BJ (cell line): Measurements from ENCODE around the gene LRBA. TPM values are rescaled to one million over a fixed set of nuclear protein-coding genes. Genes with fewer than 3 reads are reported as not detected.

Experiments used
- CTCF ChIA-PET: fragments of 350-600 bp; formaldehyde crosslinking; extraction: SDS; loops from one replicate; lab custom pipeline; 2021; ENCODE audit warnings: antibody characterized with exemption, inconsistent platforms; lab: Yijun Ruan, JAX
- POLR2A ChIA-PET: fragments of 300-600 bp; sonication (Branson Sonifier 250); formaldehyde crosslinking; extraction: SDS; loops from one replicate; lab custom pipeline; 2021; ENCODE audit warnings: antibody characterized with exemption; lab: Charles Lee
- DNase-seq: peaks from one replicate; pipeline ENCODE4 v3.0.0-alpha.2; 2011; ENCODE audit warnings: low read depth
- H3K27me3 ChIP-seq: 2 replicates; pipeline ENCODE4 v1.6.0; 2011; ENCODE audit warnings: low read length; ENCODE audit not compliant: control insufficient read depth, insufficient read depth
- H3K36me3 ChIP-seq: 2 replicates; pipeline ENCODE4 v1.5.1; 2011; ENCODE audit warnings: low read length; ENCODE audit not compliant: control insufficient read depth, insufficient read depth
- H3K4me3 ChIP-seq: 2 replicates; pipeline ENCODE4 v1.5.1; 2011; ENCODE audit warnings: low read depth, mild to moderate bottlenecking, control low read depth, low read length
- CTCF ChIP-seq: IDR thresholded peaks from 2 replicates; pipeline ENCODE4 v1.5.1; 2011; ENCODE audit warnings: low read depth, mild to moderate bottlenecking, control low read depth, inconsistent platforms, low read length, moderate library complexity; ENCODE audit not compliant: insufficient read depth
- polyA plus RNA-seq: library from polyadenylated mRNA; depleted of rRNA; stranded (reverse); fragments of >200 nt; gene quantifications from 2 replicates; pipeline ENCODE4 v1.2.3, GENCODE V29; 2011; rRNA removed
- small RNA-seq: library from RNA; depleted of rRNA; stranded (forward); fragments of <200 nt; gene quantifications from one replicate; pipeline ENCODE3, GENCODE V24; 2012; ENCODE audit warnings: low replicate concordance, low read depth; ENCODE audit not compliant: insufficient read length

Gene LRBA
- polyA plus RNA-seq, 1 experiment = 8.2 TPM

GRCh38 chr4:150218447-150218846, 796.6 kb downstream of the LRBA start:
- ChIA-PET CTCF (interaction anchor here (1.8 to 3.6 kb wide), 2 partner anchors 24 to 214 kb away, joined by 9 to 14 read pairs; no protein-coding TSS in a partner anchor), POLR2A (no interaction called here)
- Histone ChIP-seq H3K36me3 (peaks cover 9% of the 10 kb centered on the region), H3K27me3 (no peaks in the 10 kb centered on the region), H3K4me3 (no peak overlapping the region)
- DNase-seq = no peak
- no peak for TF ChIP-seq CTCF

DNA sequence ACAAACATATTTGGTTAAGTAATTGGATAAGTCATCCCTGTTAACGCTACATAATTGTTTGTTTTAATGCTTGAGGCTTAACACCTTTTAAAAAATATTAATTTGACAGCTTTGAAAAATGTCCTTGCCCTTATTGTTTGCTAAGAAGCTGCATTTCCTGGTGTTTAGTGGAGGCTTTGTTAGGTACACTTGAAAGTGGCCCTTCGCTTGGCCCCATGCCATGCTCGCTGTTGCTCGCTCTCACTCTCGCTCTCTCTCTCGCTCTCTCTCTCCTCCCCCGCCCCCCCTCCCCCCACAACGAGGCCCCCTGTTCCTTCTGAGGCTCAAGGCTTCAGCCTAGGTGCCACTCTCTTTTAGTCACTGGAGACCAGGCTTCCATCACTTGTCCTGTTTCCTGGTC, 797.3 kb downstream of the LRBA start:
- CTCF ChIA-PET = interaction anchor here (0.8 to 3.6 kb wide), 8 partner anchors 18 to 216 kb away, joined by 3 to 14 read pairs (median 4); no protein-coding TSS in a partner anchor
- DNase-seq = no peak
- Histone ChIP-seq H3K27me3 (no peaks in the 10 kb centered on the region), H3K36me3 (peaks cover 9% of the 10 kb centered on the region), H3K4me3 (no peak overlapping the region)
- TF ChIP-seq CTCF = no peak
- POLR2A ChIA-PET = no interaction called here

- DNase-seq = no peak
- Histone ChIP-seq H3K27me3 (no peaks in the 10 kb centered on the region), H3K36me3 (peaks cover 9% of the 10 kb centered on the region), H3K4me3 (no peak overlapping the region)
- POLR2A ChIA-PET = no interaction called here
- TF ChIP-seq CTCF = peak; percentile 42
- CTCF ChIA-PET = interaction anchor here (0.8 to 3.6 kb wide), 10 partner anchors 17 to 236 kb away, joined by 3 to 14 read pairs (median 4); no protein-coding TSS in a partner anchor
These were observed 797.9 kb downstream of the LRBA start for GRCh38 chr4:150217192-150217591.

- no peak for DNase-seq
- POLR2A ChIA-PET = no interaction called here
- no peaks in the 10 kb centered on the region for H3K27me3 ChIP-seq
- no peak overlapping the region for H3K4me3 ChIP-seq
- H3K36me3 ChIP-seq = peaks cover 9% of the 10 kb centered on the region
- CTCF ChIA-PET = interaction anchor here (0.9 to 1.8 kb wide), 8 partner anchors 17 to 235 kb away, joined by 3 to 9 read pairs (median 4); no protein-coding TSS in a partner anchor
- no peak for TF ChIP-seq CTCF
These were observed 798.4 kb downstream of the LRBA start for GRCh38 chr4:150216726-150217125.

DNA sequence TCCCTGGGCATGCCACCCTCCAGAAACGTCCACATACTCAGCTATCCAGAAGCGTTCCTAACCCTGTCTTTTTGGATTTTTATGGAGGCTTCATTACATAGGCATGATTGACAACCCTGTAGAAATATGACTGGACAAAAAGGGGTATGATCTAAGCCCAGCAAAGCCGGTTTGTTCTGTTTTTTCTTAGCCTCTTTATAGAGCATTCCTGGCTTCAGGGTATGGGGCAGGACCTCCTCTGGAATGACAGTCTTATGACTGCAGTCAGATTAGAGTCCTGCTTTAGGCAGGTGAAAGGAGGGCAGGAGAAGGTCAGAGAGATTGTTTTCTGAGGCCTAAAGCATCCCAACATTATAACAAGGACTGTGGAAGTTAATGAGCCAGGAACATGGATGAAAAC, 799.5 kb downstream of the LRBA start:
- CTCF ChIA-PET = interaction anchor here (0.7 kb wide), 1 partner anchor 205 kb away, joined by 3 read pairs; no protein-coding TSS in a partner anchor
- DNase-seq = no peak
- no peak for TF ChIP-seq CTCF

More for the DNA sequence above, 799.5 kb downstream of the LRBA start:
- POLR2A ChIA-PET = no interaction called here
- no peaks in the 10 kb centered on the region for H3K27me3 ChIP-seq
- no peak overlapping the region for H3K4me3 ChIP-seq
- H3K36me3 ChIP-seq = peaks cover 9% of the 10 kb centered on the region

Small RNA genes within 50 kb of the gene (small RNA-seq; reads per million reads assigned to genes)
- gene RNA5SP168 = not detected

Other genes with a start within 250 kb of the LRBA start
- gene RPS3A, start 84.3 kb upstream of the LRBA start, polyA plus RNA-seq = 1,382 and 3,002 TPM in 2 replicates